Kidney capillary endothelial cell (primary cell): ENCODE data around the gene KLHL36.
"Not testable (repeated sequence)": the region's sequence is repeated elsewhere in the genome, so short reads cannot be mapped to it uniquely, and the experiment has no call there.

Source experiments
- DNase-seq: peaks from one replicate; pipeline ENCODE4 v3.0.0-alpha.2; 2018; ENCODE audit warnings: low spot score

KLHL36 gene

GRCh38 chr16:84673203-84673535, 24.9 kb downstream of the KLHL36 start:
- DNase-seq, result no peak

GRCh38 chr16:84673561-84673960, 25.2 kb downstream of the KLHL36 start:
- no peak for DNase-seq

GRCh38 chr16:84675423-84675822, 27.1 kb downstream of the KLHL36 start:
- DNase-seq, result no peak

GRCh38 chr16:84675884-84676283, 27.6 kb downstream of the KLHL36 start:
- no peak for DNase-seq

- DNase-seq, result no peak
These were observed 28.9 kb downstream of the KLHL36 start for GRCh38 chr16:84677017-84677803.

- no peak for DNase-seq
These were observed 29.5 kb downstream of the KLHL36 start for GRCh38 chr16:84677849-84678248.

GRCh38 chr16:84678541-84678940, 30.2 kb downstream of the KLHL36 start:
- no peak for DNase-seq

GRCh38 chr16:84680165-84680842, 32.0 kb downstream of the KLHL36 start:
- no peak for DNase-seq

- no peak for DNase-seq
These were observed 32.7 kb downstream of the KLHL36 start for GRCh38 chr16:84680843-84681629.

- DNase-seq, result no peak
These were observed 35.6 kb downstream of the KLHL36 start for GRCh38 chr16:84683691-84684591.

GRCh38 chr16:84684592-84684965, 36.3 kb downstream of the KLHL36 start:
- no peak for DNase-seq

- DNase-seq, result no peak
These were observed 36.9 kb downstream of the KLHL36 start for GRCh38 chr16:84685210-84685609.

- no peak for DNase-seq
These were observed 38.5 kb downstream of the KLHL36 start for GRCh38 chr16:84686707-84687298.

- no peak for DNase-seq
These were observed 39.4 kb downstream of the KLHL36 start for GRCh38 chr16:84687715-84688114.

- not testable (repeated sequence) for DNase-seq
These were observed 39.9 kb downstream of the KLHL36 start for GRCh38 chr16:84688163-84688562.

GRCh38 chr16:84689111-84689510, 40.8 kb downstream of the KLHL36 start:
- DNase-seq, result peak; percentile 78

- DNase-seq, result no peak
These were observed 41.9 kb downstream of the KLHL36 start for GRCh38 chr16:84690088-84690819.

- peak; percentile 68 for DNase-seq
These were observed 44.3 kb downstream of the KLHL36 start for GRCh38 chr16:84692451-84693214.

GRCh38 chr16:84693869-84694268, 45.6 kb downstream of the KLHL36 start:
- not testable (repeated sequence) for DNase-seq

- DNase-seq, result no peak
These were observed 46.7 kb downstream of the KLHL36 start for GRCh38 chr16:84694980-84695379.
